Fibroblast of lung (primary cell): ENCODE measurements around the gene MBNL3. TPM values are rescaled to one million over a fixed set of nuclear protein-coding genes. Genes with fewer than 3 reads are reported as not detected.

Experiments
- DNase-seq, 2 donors: peaks; one replicate each; pipeline versions ENCODE4 v3.0.0 to v3.0.0-alpha.2; 2010; ENCODE audit warnings: low read depth in 2 of 2
- H2AFZ ChIP-seq: 2 replicates; pipeline ENCODE4 v1.5.1; 2012; ENCODE audit warnings: low read length, control low read depth, inconsistent platforms
- H3K27ac ChIP-seq: 2 replicates; pipeline ENCODE4 v1.5.1; 2011; ENCODE audit warnings: low read length, control low read depth; ENCODE audit not compliant: insufficient read depth
- H3K27me3 ChIP-seq: 2 replicates; pipeline ENCODE4 v1.5.1; 2011; ENCODE audit warnings: mild to moderate bottlenecking, low read length; ENCODE audit not compliant: control insufficient read depth, insufficient read depth
- H3K36me3 ChIP-seq: 2 replicates; pipeline ENCODE4 v1.5.1; 2011; ENCODE audit warnings: low read length; ENCODE audit not compliant: control insufficient read depth, insufficient read depth
- H3K4me1 ChIP-seq: 2 replicates; pipeline ENCODE4 v1.5.1; 2011; ENCODE audit warnings: low read length; ENCODE audit not compliant: control insufficient read depth, insufficient read depth; ENCODE audit errors: extremely low read depth
- H3K4me2 ChIP-seq: 2 replicates; pipeline ENCODE4 v1.5.1; 2011; ENCODE audit warnings: low read length, control low read depth; ENCODE audit not compliant: insufficient read depth; ENCODE audit errors: extremely low read depth
- H3K4me3 ChIP-seq, 4 experiments: fragments of 200-600 bp in 1 of 4; sonication (generic) in 1 of 4; replicated peaks in 1 of 4; 2 replicates each; pipeline ENCODE4 v1.5.1; 2011 to 2016; ENCODE audit warnings: low read length in 4 of 4, low read depth in 3 of 4, mild to moderate bottlenecking in 3 of 4, control low read depth in 2 of 4, inconsistent platforms in 1 of 4, mixed read lengths in 1 of 4; ENCODE audit not compliant: insufficient read depth in 1 of 4; ENCODE audit errors: control extremely low read depth in 1 of 4
- H3K79me2 ChIP-seq: 2 replicates; pipeline ENCODE4 v1.5.1; 2012; ENCODE audit warnings: mild to moderate bottlenecking, low read length, inconsistent platforms; ENCODE audit not compliant: control insufficient read depth, insufficient read depth
- H3K9ac ChIP-seq: 2 replicates; pipeline ENCODE4 v1.5.1; 2011; ENCODE audit warnings: mild to moderate bottlenecking, low read length, control low read depth; ENCODE audit not compliant: insufficient read depth
- H3K9me3 ChIP-seq: 2 replicates; pipeline ENCODE4 v1.5.1; 2012; ENCODE audit warnings: low read depth, low read length; ENCODE audit not compliant: control insufficient read depth, insufficient read depth
- H4K20me1 ChIP-seq: 2 replicates; pipeline ENCODE4 v1.5.1; 2011; ENCODE audit warnings: low read length; ENCODE audit not compliant: control insufficient read depth, insufficient read depth; ENCODE audit errors: extremely low read depth
- CTCF ChIP-seq, 2 donors: IDR thresholded peaks in 1 of 2; conservative IDR thresholded peaks in 1 of 2; 1 replicate in 1 of 2; 2 replicates in 1 of 2; pipeline ENCODE4 v1.5.1; 2011 to 2012; ENCODE audit warnings: low read length in 2 of 2, control low read depth in 1 of 2, inconsistent platforms in 1 of 2, low read depth in 1 of 2, mild to moderate bottlenecking in 1 of 2
- EZH2 ChIP-seq: IDR thresholded peaks from 2 replicates; pipeline ENCODE4 v1.5.1; 2012; ENCODE audit warnings: low read length, control low read depth, mild to moderate bottlenecking; ENCODE audit errors: missing control alignments
- polyA plus RNA-seq, 2 donors: library from polyadenylated mRNA; depleted of rRNA in 1 of 2; stranded (reverse) in 1 of 2; unstranded in 1 of 2; fragments of >200 nt; gene quantifications; 2 replicates each; pipeline ENCODE4 v1.2.1, GENCODE V29; 2011 to 2012; ENCODE audit warnings: missing spikeins in 1 of 2
- total RNA-seq: library from RNA; depleted of rRNA; stranded (reverse); fragments of >200 nt; gene quantifications from 2 replicates; pipeline ENCODE4 v1.2.1, GENCODE V29; 2014

MBNL3 gene
- total and polyA plus RNA-seq, 2 donors (not counting 1 experiment from before 2014, with no cell fraction given) = 2.6 to 4.5 TPM

- DNase-seq = no peak
- TF ChIP-seq CTCF (conservative IDR thresholded peaks at IDR 0.05 in 1 of 2, IDR thresholded peaks at IDR 0.05 in 1 of 2; ENCODE audit: low read depth in 1 of 2, low read length in 2 of 2) (no peak), EZH2 (no peak)
These were observed 99.4 kb downstream of the MBNL3 start for GRCh38 chrX:132389480-132389879.

GRCh38 chrX:132388371-132388770, 100.5 kb downstream of the MBNL3 start:
- Histone ChIP-seq H3K27me3 (no peaks in the 10 kb centered on the region), H3K4me2 (no peak overlapping the region), H3K27ac (no peak overlapping the region), H3K9me3 (no peaks in the 10 kb centered on the region), H4K20me1 (no peaks in the 10 kb centered on the region), H3K4me3 (no peak overlapping the region), H3K4me1 (no peaks in the 10 kb centered on the region), H3K36me3 (no peaks in the 10 kb centered on the region), H3K9ac (no peak overlapping the region), H2AFZ (no peak overlapping the region), H3K79me2 (no peaks in the 10 kb centered on the region)
- DNase-seq = no peak
- TF ChIP-seq CTCF (conservative IDR thresholded peaks at IDR 0.05 in 1 of 2, IDR thresholded peaks at IDR 0.05 in 1 of 2; ENCODE audit: low read depth in 1 of 2, low read length in 2 of 2) (no peak), EZH2 (no peak)

More at GRCh38 chrX:132389480-132389879, 99.4 kb downstream of the MBNL3 start:
- no peaks in the 10 kb centered on the region for H3K4me1 ChIP-seq
- H3K4me2 ChIP-seq = no peak overlapping the region
- no peak overlapping the region for H3K9ac ChIP-seq
- no peak overlapping the region for H2AFZ ChIP-seq
- H3K27me3 ChIP-seq = no peaks in the 10 kb centered on the region
- no peaks in the 10 kb centered on the region for H4K20me1 ChIP-seq
- H3K79me2 ChIP-seq = no peaks in the 10 kb centered on the region
- no peak overlapping the region for H3K27ac ChIP-seq
- H3K9me3 ChIP-seq = no peaks in the 10 kb centered on the region
- no peaks in the 10 kb centered on the region for H3K36me3 ChIP-seq
- H3K4me3 ChIP-seq = no peak overlapping the region

GRCh38 chrX:132384301-132384700, 104.5 kb downstream of the MBNL3 start:
- Histone ChIP-seq H2AFZ (no peak overlapping the region), H3K4me1 (no peaks in the 10 kb centered on the region), H3K79me2 (no peaks in the 10 kb centered on the region), H3K9me3 (no peaks in the 10 kb centered on the region), H3K4me2 (no peak overlapping the region), H3K27ac (no peak overlapping the region), H3K27me3 (no peaks in the 10 kb centered on the region), H4K20me1 (no peaks in the 10 kb centered on the region), H3K36me3 (no peaks in the 10 kb centered on the region), H3K9ac (no peak overlapping the region), H3K4me3 (no peak overlapping the region)
- TF ChIP-seq CTCF (conservative IDR thresholded peaks at IDR 0.05 in 1 of 2, IDR thresholded peaks at IDR 0.05 in 1 of 2; ENCODE audit: low read depth in 1 of 2, low read length in 2 of 2) (no peak), EZH2 (no peak)
- DNase-seq = no peak
